ENCODE data around the gene CDC42EP1.
"Not testable (repeated sequence)": the region's sequence is repeated elsewhere in the genome, so short reads cannot be mapped to it uniquely, and the experiment has no call there.

CDC42EP1 gene

DNA sequence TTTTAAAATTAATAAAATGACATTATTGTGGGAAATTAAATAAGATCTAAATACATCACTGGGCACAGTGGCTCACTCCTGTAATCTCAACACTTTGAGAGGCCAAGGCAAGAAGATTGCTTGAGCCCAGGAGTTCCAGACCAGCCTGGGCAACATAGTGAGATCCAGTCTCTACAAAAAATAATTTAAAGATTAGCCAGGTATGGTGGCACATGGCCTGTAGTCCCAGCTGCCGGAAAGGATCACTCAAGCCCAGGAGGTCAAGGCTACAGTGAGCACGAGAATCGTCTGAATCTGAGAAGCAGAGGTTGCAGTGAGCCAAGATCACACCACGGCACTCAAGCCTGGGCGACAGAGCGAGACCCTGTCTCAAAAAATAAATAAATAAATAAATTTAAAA lies 25.1 kb upstream of the CDC42EP1 start:
- DNase-seq: no peak

DNA sequence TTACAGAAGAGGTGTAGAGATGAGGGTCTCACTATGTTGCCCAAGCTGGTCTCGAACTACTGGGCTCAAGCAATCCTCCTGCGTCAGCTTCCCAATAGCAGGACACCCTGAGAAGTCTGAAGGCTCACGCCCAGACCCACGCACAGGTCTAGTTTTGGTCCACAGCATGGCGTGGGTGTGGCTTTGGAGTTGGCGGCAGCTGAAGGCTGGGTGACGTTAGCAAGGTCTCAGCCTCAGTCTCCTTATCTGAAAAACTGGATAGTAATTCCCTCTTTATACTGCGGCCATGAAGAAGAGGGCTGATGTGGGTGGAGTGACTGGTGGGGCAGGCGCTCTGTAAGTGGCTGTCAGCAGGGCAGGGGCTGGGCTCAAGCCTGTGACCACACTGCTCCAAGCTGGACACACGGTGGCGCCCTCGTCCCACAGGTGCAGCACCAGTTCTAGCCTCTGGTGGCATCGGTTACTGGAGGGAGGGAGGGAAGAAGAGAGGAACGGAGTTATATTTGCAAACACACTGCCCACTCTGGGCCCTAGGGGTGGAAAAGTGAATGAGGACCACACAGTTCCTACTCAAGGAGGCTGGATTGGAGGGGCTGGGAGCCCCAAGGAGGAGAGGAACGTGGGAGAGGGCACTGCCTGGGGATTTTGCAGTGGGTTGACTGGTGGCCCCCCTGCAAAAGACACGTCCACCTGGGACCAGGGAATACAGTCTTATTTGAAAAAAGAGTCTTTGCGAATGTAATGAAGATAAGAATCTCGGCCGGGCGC lies 21.5 kb upstream of the CDC42EP1 start:
- DNase-seq: peak; percentile 87

DNA sequence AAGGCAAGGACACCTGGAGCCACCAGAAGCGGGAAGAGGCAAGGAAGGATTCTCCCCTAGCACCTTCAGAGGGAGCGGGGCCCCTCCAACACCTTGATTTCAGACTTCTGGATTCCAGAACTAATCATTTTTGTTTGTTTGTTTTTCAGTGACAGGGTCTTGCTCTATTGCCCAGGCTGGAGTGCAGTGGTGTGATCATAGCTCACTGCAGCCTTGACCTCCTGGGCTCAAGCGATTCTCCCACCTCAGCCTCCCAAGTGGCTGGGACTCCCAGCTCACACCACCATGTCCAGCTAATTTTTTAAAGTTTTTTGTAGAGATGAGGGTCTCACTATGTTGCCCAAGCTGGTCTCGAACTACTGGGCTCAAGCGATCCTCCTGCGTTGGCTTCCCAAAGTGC lies 20.5 kb upstream of the CDC42EP1 start:
- DNase-seq: not testable (repeated sequence)

DNA sequence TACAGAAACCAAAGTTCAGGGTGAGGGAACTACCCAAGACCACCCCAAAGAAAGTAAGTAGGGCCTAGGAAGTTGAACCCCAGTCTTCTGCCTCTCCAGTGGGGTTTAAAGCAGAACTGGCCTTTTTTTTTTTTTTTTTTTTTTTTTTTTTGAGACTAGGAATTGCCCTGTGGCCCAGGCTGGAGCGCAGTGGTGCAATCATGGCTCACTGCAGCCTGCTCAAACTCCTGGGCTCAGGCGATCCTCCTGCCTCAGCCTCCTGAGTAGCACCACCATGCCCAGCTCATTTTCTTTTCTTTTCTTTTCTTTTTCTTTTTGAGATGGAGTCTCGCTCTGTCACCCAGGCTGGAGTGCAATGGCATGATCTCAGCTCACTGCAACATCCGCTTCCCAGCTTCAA lies 17.9 kb upstream of the CDC42EP1 start:
- not testable (repeated sequence) for DNase-seq

DNA sequence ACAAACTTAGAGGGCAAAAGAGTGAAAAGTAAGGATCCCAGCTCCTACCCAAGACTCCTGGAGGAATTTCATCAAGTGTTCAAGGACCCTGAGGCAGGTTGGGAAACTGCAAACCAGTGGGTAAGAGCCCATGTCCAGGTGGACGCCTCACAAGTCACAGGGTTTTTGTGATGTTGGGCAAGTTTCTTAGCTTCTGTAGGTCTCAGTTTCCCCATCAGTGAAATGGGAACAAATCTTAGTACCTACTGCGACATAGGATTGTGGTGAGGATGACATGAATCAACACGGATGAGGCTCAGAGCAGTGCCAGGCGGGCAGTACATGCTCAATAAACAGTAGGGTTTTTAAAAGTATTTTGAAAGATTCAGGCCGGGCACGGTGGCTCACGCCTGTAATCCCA lies 17.3 kb upstream of the CDC42EP1 start:
- no peak for DNase-seq

DNA sequence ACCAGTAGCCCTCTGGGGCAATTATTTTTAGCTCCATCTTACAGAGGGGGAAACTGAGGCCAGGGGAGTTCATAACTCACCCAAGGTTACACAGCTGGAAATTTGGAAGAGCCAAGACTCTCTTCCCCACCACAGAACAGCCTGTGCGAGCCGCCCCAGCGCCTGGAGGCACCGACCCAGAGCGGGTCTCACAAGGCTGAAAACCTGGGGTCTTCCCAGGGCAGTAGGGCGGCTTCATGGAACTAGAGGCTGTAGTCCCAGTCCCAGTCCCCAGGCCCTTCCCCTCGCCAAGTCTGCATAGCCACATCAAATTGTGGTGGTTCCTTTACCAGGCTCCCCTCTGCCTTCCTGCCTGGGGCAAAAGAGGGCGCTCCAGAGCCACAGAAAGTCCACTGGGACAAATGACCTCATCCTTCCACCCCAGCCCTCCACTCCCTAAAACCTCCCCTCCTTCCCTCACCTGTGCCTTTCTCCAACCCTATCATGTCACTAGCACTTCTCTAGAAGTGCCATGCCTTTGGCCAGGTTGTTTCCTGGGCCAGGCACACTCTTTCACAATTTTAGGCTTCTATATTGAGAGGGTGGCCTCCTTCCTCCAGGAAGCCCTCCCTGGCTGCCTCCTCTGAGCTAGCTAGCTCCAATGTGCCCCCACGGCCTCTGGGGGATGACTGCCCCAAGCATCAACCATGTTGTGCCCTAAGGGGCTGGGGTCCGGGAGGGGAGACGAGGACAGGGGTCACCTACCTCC lies 15.2 kb upstream of the CDC42EP1 start:
- peak; percentile 49 for DNase-seq

DNA sequence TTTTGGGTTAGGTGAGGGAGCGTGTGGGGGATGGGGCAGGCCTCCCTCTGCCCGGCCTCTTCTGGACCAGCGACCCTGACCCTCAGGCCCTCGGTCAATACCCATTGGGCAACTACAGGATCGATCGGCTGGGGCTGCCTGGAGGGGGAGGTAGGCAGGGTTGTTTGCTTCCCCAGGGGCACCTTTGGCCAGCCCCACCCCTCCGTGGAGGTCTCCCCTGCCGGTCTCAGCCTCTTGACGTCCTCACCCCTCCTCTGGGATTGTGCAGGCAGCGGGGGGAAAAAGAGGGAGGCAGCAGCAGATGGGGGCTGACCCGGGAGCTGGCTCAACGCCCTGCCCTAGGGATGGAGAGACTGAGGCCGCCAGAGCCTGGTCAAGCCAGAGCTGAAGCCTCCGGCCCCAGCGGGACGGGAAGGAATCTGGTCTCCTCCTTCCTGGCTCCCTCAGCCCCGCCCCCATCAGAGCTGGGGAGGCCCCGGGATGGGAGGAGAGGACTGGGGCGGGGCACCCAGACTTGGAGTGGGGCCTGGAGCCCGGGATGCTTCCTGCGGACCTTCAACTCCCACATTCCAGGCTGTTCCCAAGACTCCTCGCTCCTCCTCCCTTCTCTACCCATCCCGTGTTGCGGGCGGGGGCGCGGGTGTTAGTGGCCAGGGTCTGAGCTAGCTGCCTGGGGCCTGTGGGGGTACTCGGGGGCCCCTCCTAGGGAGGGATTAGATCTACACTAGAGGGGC lies 14.4 kb upstream of the CDC42EP1 start:
- no peak for DNase-seq

DNA sequence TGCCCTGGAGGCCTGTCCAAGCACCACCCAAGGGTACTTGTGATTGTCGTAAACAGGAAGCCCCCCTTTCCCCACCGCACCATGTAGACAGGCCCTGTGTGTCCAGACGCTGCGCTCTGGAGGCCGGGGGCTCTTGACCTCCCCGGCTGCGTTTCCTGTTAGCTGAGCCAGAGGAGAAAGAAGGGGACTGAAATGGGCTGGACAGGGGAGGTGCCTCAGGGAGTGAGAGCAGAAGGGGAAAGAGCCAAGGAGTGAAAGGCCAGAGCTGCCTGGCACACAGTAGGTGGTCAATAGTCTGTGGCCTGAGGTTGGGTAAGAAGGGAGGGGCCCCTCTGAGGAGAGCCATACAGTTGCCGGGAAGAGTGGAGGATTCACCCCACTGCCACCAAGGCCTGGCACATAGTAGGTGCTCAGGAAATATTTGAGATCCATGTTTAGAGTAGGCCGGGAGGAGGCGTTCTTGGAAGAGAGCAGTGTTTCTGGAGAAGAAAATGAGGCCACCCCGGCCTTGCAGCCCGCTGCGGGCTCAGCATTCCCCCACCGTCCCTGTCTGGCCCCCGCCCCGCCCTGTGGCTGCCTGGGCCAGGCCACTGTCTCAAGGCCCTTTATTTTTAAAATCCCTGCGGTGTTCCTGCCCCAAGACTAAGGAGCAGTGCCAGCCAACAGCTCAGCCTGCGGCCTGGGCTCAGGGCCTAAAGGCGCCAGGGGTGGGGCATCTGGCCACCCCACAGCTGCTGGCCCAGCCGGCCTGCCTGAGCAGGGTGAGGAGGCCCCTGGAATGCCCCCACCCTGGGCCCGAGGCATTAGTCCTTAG lies 13.6 kb upstream of the CDC42EP1 start:
- DNase-seq: no peak

DNA sequence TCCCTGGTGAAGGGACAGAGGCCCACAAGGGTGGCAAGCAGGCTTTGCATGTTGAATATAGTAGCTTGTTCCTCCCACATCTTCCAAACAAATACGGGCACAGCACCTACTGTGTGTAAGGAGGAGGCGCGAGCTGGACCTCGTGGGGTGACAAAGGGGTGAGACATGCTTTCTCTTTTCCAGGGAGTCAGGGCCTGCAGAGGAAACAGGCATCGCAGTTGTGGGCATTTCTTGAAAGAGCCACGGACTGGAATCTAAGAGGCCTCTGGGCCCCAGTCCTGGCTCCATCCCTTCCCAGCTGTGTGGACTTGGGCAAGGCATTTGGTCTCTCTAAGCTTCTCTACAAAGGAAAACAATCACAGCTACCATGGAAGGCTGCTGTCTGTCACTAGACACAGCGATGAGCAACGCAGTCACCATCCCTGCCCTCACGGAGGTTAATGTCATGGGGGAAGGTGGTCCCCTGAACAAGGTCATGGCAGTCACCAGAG lies 13.0 kb upstream of the CDC42EP1 start:
- DNase-seq: no peak

DNA sequence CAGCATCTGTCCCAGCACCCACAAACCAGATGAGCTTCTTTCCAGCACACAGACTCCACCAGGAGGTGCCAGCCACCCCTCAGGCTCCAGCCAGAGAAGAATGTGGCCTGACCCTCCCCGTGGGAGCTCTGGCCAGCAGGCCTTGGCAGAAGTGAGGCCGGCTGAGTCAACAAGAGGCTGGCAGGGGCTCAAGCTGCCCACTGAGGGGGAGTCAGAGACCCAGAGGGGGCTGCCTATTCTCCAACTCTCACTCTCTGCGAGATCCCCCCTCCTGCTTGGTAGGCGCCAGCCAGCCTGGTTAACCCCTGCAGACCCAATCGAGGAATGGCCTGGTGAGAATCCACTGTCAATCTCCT lies 10.6 kb upstream of the CDC42EP1 start:
- no peak for DNase-seq

DNA sequence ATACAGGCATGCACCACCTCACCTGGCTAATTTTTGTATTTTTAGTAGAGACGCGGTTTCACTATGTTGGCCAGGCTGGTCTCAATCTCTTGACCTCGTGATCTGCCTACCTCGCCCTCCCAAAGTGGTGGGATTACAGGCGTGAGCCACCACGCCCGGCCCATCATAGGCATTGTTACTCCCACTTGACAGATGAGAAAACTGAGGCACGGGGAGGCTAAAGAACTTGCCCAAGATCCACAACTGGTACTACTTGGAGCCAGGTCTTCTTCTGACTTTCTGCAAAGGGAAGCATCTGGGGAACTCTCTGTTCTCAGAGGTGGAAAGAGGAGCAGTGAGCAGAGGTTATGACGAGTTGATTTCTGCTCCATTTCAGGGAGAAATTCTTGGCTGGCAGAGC lies 9.4 kb upstream of the CDC42EP1 start:
- DNase-seq: not testable (repeated sequence)

DNA sequence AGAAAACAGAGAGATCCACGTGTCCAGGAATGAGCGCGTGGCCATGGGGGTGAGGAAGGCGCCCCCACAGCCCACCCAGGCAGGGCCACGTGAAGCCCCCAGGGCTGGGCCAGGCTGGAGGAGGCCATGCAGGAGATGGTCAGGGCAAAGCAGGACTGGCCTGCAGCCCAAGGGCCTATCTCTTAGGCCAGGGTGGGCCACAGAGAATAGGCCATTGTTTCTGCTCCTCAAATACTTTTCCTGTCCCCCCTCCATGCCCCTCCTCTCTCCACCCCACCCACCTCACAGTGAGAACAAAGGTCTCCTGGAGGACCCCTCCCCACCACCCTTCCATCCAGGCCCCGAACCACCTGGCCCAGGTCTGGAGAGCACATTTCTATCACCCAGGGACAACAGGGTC lies 8.3 kb upstream of the CDC42EP1 start:
- no peak for DNase-seq

DNA sequence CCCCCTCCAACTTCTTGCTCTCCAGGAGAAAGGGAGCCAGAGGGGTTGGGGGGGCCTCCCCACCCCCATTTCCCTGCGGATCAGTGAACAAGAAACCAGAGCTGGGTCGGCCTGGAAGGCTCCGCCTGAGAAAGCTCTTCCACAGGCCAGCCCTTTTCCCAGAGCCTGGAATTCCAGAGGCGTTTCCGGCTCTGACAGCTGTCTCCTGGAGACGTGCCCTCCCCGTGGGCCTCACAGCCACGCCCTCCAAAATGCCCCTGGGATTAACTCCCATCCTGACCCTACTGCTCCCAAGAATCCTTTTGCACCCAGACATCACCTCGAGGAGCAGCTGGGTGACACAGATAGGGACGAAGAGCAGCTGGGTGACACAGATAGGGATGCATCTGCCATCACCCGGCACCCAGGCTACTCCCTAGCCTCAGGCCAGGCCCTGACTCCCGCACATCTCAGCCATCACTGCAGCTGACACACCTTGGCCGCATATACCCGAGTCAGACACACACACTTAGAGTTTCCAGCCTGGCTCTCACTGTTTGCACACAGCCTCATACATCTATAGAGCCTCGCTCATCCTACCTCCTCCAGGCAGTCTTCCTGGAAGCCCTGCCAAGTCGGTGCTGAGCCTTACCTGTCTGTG lies 7.6 kb upstream of the CDC42EP1 start:
- no peak for DNase-seq

DNA sequence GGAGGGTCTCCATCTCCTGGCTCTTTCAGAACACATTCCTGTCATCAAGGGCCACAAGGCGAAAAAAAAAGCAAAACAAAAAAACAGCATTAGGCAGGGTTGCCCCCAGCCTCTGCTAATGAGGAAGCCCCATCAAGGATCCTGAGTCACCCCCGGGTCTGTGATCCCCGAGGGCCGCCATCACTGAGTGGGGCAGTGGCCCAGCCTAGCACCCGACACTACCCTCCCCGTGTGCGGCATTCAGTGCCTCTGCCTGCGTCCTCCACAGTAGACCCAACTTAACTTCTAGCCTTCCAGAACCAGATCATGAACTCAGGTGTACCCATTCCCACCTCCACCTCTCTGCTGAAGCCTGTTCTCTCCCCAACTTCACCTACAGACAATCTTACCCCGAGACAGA lies 6.6 kb upstream of the CDC42EP1 start:
- DNase-seq: no peak

DNA sequence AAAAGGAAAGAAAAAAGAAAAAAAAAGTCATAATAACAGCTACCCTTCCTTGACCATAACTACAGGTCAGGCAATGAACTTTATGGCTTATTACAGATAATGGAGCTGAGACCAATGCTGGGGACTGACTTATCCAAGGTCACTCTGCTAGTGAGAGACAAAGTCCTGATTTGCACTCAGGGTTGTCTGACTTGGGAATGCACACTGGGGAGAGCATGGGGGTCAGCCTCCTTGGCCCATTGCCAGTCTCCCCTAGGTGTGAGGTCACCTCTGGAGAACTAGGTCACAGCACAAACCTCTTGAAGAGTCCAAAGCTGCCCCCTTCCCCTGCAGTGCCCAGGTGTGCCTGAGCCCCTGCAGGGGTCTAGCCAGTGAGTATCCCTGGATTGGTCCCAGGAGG lies 5.3 kb upstream of the CDC42EP1 start:
- DNase-seq: no peak

DNA sequence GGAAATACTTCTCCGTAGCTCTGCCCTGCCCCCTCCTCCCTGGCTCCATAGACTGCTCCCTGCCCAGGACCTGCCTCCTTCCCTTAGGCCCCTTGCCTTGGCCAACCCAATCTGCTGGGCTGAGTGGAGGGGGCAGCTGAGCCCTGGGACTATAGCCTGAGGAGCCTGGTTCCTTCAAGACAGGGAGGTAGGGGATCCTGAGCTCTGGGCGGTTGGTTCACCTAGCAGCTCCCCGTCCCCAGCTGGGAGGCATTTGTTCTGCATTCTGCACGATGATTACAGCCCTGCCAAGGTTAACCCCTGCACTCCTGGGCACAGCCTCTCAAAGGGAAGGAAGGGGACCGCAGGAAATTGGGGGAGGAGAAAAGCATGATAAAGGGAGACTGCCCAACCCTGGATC lies 3.6 kb upstream of the CDC42EP1 start:
- DNase-seq: no peak

DNA sequence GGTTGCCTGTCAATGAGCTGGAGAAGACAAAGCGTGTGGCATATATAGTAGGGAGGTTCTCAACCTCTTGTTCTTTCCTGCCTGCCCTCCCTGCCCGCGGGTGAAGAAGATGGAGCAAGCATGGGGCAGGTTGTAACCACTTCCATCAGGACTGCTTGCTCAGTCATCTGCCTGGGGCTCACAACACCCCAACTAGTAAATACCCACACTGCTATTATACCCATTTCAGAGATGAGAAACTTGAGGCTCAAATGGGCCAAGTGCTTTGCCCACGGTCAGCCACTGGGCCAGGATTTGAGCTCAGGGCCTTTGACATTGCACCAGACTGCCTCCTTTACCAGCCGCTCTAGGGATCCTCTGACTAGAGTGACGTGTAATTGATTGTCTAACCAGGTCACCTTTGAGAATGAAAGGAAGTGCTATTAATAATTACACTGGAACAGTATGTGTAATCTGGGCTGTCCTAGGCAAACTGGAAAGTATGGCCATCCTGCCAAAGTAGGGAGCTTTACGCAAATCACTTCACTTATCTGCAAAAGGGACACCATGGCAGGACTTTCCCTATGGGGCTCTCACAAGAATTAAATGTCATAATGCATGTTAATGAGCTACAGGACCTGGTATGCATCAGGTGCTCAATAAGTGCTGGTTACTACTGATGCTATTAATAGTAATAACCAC lies 2.8 kb upstream of the CDC42EP1 start:
- no peak for DNase-seq

DNA sequence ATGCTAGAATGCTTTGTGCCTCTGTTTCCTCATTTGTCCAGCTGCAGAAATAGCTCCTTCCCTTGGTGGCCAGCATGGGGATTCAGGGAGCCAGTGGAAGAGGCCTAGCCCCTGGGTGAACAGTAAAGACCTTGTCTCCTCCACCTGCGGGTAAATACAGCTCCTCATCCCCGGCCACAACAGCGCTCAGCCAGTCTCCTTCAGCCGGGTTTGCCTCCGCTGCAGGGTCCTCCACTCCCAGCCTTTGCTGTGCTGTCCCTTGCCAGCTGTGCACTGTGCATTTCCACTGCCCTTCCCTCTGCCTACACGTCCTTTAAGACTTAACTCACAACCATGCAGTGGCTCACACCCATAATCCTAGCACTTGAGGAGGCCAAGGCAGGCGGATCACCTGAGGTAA lies 1.5 kb upstream of the CDC42EP1 start:
- no peak for DNase-seq

DNA sequence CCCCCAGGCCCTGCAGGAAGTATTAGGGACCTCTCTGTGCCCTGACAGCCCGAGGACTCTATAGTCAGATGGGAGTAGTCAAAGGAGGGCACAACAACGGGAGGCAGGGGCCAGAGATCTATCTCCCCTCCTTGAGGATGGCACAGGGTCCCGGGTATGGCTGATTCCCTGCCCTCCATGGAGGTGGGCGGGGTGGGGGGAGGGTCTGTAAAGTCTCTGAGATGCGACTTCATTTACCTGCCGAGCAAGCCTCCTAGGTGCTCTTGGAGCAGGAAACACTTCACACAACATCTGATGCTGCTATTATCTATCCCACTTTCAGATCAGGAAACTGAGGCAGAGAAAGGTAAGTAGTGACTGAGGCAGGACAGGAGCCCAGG lies 769 bp upstream of the CDC42EP1 start:
- DNase-seq: no peak

DNA sequence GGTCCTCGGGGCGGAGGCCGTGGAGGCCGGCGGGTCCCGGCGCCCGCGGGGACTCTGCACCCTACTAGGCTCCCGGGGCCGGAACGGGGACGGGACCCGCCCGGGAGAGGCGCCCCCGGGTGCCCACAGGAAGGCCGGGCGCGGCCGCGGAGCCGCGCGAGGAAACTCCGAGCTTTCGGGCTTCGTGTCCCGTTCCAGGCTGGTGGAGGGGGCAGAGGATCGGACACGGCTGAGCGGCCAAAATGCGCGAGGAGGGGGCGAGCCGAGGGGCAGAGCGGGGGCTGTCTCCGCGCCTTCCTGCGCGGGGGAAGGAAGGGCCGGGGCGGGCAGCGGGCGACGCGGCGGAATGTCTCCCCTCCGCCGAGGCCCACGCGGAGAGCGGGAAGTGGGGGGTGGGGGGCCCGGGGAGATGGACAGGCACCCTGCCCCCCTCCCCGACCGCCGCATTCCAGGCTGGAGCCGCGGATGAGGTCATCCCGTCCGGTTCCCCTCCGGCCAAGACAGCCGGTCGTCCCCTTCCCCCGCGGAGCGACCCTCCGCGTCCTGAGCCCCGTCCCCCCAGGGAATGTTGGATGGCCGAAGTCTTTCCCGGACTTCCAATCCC lies 430 bp downstream of the CDC42EP1 start:
- no peak for DNase-seq

All from CD4-positive, alpha-beta T cell treated with Interleukin-4 for 4 hours (primary cell).